Islet precursor cell (in vitro differentiated cells): ENCODE results near the gene CTSL.

Source experiments
- DNase-seq: peaks from one replicate; pipeline ENCODE4 v3.0.0-alpha.2; 2018

CTSL gene

DNA sequence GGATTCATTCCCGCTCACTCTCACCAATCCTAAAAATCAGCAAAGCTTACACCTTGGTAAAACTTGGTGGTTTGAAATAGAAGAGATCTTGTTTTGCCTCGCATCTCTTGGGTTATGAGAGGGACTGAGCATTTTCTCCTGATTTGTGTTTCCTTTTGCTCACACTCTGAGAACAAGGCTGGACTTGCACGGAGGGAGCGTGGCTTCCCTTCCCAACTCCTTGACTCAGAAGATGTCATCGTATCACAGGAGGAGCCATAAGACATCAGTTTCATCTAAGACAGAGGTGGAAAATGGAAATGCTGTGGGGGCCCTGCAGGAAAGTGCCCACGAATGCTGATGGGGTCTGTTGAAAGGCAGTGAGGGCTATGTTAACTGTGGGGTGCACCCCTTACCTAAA, 37.4 kb downstream of the CTSL start:
- no peak for DNase-seq

DNA sequence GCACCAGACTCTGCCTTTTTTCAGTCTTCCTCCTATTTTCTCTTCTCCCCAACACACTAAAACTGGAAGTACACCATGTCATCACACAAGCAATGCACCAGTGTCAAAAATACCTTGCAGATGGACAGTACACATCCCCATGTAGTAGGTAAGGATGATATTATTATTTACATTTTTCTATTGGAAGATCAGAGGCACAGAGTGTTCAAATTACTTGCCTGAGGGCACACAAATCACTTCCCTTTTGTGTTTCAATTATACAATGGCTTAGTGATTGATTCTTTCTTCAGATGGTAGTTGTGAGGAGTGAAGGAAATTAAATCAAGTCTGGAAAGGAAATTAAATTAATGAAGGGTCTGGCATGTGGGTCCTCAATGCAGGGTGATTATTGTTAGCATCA, 39.6 kb downstream of the CTSL start:
- DNase-seq, result no peak

GRCh38 chr9:87766697-87767096, 40.8 kb downstream of the CTSL start:
- peak; percentile 90 for DNase-seq

- no peak for DNase-seq
Measured at GRCh38 chr9:87770616-87771315, 44.8 kb downstream of the CTSL start.

DNA sequence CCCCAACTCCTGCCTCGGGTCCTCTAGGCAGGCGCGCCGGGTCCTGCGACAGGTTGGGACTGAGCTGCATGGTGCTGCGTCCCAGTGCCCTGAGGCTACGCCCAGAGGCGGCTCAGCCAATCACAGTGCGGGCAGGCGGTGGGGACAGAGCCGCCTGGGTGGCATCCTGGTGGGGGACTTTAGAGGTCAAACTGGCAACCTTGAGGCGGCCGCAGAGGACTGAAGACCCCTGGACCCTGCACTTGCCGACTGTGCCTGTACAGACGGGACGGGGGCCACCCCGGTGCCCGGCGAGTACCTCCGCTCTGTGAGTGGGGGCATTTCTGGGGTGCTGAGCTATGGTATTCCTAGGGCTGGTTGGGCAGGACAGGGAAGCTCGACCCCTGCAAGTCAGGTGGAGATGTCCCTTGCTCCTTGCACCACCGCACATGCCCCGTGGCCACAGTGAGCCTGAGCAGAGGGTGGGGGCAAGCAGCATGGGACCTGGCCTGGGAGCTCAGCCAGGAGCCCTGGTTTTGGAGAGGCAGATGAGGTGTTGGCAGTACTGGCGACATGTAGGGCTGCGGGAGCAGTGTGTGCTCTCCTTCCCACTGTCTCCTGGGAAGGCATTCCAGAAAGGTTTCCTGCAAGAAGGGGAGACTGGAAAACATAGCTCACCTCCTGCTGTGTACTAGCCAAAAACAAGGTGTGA, 45.5 kb downstream of the CTSL start:
- DNase-seq, result no peak

DNA sequence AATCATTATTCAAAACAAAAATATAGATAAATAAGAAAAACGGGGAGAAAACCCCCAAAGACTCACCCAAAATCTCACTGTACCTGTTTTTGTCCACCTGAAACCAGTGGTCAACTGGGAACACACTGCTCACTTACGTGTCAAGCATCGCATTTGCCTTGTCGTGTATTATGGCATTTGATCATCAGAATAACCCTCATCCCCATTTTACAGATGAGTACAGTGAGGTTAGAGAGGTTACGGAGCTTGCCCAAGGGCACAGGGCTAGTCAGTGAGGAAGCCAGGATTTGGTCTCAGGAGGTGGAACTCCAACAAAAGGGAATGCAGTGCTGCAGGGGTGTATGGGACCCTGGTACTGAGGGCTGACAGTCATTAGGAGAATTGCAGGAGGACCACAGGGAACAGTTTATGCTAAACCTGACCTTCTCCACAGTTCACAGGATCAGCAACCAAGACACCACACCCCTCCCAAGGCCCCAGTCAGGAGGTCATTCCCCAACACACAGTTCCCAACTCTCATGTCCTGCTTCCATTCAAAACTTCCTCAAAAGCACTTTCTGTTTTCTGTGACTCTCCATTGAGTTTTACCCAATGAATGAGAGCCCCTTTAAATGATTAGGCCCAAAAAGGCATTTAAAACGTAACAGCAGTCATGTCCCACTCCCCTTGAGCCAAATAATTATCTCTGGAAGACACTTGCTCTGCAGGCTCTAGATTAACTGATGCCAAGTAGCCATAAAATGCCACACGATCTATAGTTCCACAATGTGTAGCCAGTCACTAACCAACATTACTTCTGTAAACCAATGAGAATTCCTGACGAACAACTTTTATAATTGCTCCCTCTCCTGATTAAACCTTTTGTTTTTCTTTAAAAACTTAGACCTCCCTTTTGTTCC, 50.8 kb downstream of the CTSL start:
- no peak for DNase-seq

- DNase-seq, result no peak
Measured at GRCh38 chr9:87778996-87779395, 53.1 kb downstream of the CTSL start.
